GF-D8 (cell line): ENCODE measurements around the gene STK33.

Source experiments
- DNase-seq: peaks from one replicate; lab custom pipeline; 2025; lab: John Stamatoyannopoulos, UW

STK33 gene

GRCh38 chr11:8426076-8426475, 168.0 kb downstream of the STK33 start:
- no peak for DNase-seq

DNA sequence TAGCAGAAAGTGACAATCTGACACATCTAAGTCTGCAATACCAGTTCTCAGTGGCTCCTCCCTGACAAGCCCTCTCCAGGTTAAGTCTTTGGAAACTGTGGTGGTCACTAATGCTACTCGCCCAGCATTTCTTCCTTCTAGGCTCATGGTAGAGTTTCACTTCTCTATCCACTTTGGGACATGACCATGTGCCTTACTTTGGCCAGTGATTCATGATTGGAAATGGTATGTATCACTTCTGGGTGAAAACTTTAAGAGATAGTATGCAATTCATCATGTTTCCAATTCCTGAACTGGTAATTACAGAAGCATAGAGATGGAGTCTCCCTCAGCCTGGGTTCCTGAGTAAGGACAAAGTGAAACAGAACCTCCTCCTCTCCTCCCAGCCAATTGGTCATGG, 178.8 kb downstream of the STK33 start:
- DNase-seq: no peak

- no peak for DNase-seq
These were observed 185.7 kb downstream of the STK33 start for GRCh38 chr11:8408151-8408941.

GRCh38 chr11:8403310-8403709, 190.7 kb downstream of the STK33 start:
- DNase-seq: no peak

DNA sequence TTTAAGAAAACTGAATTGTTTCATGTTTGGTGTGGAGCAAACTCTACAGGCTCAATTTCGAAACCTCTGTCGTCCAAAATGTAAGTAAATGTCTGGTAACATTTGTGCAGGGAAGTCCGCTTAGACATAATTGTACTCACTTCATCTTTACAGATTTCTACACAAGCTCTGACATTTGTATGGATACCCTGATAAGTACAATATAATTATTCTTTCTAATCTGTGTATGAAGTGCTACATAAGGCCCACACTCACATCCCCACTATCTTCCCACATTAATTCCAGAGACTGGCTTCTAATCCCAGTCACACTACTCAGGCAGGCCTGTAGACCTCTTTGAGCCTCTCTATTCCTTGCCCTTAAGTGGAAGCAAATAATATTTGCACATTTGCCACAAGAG, 201.1 kb downstream of the STK33 start:
- no peak for DNase-seq

GRCh38 chr11:8392166-8392565, 201.9 kb downstream of the STK33 start:
- DNase-seq: no peak

DNA sequence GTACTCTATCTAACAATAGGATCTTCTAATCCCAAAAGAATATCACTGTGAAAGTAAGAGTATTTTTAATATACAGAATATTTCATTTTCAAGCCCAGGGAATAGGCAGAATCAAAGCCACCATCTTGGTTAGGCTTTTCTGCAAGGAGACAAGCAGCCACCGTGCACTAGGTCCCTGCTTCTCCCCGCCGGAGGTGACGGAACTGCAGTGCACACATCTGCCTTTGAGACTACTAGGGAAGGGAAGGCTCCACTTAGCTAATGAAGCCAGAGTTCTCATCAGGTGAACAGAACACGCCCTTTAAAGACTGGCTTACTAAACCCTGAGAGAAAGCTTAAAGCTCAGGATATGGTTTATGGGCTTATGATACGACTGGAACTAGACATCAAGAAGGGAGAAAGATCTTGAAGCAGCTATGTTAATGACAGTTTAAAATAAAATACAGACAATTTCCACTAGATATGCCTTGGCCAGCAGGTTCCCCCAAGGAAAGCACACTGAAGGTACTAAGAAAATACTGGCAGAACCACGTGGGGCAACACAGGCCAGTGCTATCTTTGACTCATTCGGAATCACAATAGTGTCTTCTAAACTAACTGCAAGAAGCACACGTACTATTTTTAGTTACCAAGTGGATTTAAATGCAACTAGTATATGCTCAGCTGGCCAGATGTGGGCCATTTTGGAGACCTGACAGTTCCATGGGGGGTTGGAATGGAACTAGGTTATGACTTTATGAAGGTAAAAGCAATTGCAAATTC, 203.0 kb downstream of the STK33 start:
- DNase-seq: no peak

DNA sequence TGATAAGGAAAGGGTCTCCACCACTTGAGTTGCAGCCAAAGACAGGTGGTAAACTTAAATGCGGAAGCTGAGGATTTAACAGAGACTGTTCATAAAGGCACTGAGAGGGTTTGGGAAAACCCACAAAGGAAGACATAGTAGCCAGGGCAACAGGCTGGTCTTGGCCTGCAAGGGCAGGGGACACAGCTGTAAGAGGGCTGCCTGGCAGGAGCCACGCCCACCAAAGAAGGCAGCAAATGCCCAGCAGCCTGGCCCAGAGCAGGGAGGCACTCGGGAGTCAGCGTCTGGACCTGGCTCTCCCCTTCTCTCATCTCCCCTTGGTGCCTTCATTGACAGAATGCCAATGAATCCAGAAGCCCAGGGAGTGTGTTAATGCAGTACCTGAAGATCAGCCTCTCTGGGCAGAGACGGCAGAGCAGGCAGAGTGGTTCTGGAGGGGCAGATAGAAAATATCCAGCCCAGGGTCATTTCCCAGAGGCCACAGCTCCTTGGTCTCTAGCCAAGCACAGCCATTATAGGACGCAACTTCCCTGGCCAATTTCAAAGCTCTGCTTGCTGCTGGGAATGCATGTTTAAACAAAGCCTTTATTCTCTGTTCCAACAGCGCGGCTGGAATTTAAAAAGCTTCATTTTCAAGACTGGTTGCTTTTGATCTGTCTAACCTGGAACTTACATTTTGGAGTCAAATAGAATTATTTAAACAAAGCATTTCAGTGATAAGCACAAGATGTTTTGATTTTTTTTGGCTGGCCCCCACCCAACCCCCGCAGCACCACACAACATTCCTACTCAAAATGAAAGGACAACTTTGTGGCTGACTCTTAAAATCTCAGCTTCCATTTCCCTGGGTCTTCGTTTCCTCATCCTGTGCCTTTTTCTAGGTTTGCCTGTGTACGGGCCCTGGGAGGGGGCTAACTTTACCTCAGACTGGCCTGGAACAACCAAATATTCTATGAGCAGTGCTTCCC, 204.7 kb downstream of the STK33 start:
- no peak for DNase-seq

GRCh38 chr11:8387693-8388092, 206.3 kb downstream of the STK33 start:
- no peak for DNase-seq

DNA sequence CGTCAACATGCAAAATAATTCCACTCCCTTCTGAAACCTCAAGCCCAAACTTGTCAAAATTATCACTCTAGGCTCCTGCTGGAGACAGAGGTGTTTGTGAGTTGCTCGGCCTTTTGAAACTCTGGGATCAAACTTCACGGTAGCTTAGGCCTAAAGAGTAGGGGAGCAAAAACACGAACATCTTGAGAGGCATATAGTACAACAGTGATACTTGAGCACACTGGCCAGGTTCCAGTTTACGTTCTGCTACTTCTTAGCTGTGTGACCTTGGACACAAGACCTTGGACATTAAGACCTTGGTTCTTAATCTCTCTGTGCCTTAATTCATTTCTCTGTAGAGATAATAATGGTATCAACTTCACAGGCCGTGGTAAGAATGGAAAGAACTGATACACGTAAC, 206.9 kb downstream of the STK33 start:
- DNase-seq: no peak

GRCh38 chr11:8386134-8386864, 207.7 kb downstream of the STK33 start:
- no peak for DNase-seq

GRCh38 chr11:8384199-8384821, 209.7 kb downstream of the STK33 start:
- DNase-seq: no peak

- no peak for DNase-seq
These were observed 210.4 kb downstream of the STK33 start for GRCh38 chr11:8383627-8384026.

- no peak for DNase-seq
These were observed 210.8 kb downstream of the STK33 start for GRCh38 chr11:8383227-8383626.

DNA sequence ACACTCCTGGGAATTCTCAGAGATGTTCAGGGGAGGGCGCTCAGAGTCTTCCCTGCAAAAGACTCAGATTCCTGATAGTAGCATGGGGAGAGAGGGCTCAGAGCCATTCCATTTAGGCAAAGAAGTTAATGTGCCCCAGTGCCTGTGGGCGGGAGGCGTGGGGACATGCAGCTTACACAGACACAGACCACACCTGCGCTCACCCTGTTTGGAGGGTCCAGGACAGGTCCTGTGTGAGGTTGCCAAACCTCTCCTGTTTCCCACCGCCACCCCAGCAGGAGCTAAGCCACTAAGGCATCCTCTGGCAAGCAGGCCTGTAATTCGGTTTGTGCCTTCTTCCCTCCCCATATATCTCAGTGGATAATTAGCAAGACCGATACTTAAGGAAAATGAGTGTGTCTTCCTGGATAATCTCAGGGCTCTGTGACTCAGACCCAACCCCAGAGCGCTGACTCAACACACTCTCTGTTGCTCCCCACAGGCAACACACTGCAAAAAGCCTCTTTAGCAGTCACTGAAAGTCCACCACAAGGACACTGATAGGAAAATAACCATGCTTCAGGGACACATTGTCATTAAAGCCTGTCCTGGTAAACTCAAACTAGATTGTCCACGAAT, 211.5 kb downstream of the STK33 start:
- DNase-seq: no peak

DNA sequence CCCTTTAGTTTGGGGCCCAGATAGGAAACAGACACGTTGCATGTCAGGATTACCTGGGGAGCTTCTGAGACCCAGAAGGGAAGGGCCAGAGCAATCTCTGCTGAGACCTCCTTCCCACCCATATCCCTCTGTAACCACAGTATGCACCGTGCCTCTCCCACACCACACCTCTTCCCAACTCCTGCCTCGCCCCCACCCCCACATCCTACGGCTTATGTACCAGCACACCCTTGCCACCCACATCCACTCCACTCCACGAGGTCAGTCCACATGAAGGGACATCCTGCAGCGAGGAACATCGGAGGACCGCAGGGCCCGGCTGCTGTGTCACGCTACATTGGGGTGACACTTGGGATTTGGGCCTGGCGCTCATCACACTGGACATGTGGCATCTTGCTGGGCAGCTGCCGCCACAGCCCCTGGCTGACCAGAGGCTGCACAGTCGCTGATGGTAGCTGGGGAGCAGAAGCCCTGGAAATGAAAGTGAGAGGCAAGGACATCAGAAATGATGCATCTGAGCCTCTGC, 212.1 kb downstream of the STK33 start:
- DNase-seq: no peak

- no peak for DNase-seq
These were observed 212.7 kb downstream of the STK33 start for GRCh38 chr11:8381343-8381742.

DNA sequence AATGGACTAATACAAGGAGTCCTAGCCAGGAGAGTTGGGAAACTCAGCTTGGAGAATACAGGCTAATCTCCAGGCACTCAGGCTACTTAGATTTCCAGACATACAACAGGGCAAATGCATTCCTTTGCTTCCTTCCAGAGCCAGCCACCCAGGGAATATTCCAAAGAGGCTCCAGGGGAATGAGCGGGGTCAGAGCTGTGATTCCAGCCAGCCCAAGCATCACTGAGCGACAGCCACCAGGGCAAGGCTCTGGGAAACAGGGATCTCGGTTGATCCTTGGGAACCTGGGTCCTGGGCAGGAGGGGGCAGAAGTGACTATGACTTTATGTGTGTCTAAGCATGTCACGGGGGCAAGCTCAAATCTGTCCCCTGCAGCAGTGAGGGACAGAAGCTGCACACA, 218.1 kb downstream of the STK33 start:
- no peak for DNase-seq

DNA sequence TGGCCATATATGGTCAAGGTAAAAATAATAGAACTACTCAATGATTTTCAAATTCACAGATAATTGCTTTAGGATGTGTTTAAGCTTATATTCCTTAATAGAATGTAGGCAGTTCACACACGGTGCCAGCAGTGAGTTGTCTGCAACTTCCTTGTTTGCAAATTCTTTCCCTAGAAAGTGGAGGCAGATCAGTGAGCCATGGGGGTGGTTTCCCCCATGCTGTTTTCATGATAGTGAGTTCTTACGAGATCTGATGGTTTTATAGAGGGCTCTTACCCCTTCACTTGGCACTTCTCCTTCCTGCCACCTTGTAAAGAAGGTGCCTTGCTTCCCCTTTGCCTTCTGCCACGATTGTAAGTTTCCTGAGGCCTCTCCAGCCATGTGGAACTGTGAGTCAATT, 218.6 kb downstream of the STK33 start:
- DNase-seq: no peak

DNA sequence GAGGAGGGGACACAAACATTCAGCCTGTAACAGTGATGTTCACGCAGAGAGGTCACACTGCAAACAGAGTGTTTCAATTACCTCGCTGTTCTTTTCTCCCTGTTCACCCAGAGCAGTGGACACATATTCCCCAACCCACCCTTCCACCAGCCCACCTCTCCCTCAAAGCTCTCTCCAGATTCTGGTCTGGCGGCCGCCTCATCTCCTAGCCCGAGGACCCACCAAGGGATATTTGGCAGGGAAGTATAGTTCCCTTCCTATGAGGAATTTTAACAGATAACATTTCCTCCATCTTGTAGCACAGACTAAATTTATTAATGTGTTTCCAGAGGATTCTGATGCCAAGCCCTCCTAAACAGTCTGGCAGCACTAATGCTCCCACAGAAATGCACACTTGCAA, 219.3 kb downstream of the STK33 start:
- DNase-seq: no peak
